Ovary (tissue), 3 donors: ENCODE results near the gene POLE4.

Source experiments
- POLR2A ChIP-seq: fragments of 450-650 bp; IDR thresholded peaks from one replicate; pipeline ENCODE4 v1.6.1; 2017; ENCODE audit warnings: antibody characterized with exemption, mild to moderate bottlenecking, moderate library complexity
- TF ChIP-seq, protein P1 (sequence below), 3 donors: fragments of 450-650 bp in 2 of 3; fragments of 200-600 bp in 1 of 3; IDR thresholded peaks; one replicate each; pipeline versions ENCODE4 v1.5.1 to v1.8.0; 2016 to 2022; ENCODE audit warnings: antibody characterized with exemption in 3 of 3, mild to moderate bottlenecking in 1 of 3
- donor health status: DM: no; HTN: no; CAD: no.

DNA sequence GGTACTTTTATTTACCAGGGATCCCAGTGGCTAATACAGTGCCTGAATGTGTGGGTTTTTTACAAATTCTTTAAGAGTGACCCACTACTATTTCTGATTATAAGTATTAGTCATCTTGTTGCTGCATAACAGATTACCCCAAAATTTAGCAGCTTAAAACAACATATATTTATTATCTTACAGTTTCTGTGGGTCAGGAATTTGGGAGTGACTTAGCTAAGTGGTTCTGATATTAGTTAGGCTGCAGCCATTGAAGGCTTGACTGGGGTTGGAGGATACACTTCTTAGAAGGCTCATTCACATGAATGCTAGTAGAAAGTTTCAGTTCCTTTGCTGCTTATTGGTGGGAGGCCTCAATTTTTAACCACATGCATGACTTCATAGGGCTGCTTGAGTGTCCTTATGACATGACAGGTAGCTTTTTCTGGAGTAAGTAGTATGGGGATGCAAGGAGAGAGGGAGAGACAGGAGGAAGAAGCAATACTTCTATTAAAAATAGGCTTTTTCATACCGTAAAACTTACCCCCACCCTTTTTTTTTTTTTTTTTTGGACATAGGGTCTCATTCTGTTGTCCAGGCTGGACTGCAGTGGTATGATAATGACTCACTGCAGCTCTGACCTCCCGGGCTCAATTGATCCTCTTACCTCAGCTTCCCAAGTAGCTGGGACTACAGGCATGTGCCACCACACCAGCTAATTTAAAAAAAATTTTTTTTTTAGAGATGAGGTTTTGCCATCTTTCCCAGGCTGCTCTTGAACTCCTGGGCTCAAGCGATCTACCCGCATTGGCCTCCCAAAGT is 13.3 kb upstream of the POLE4 start:
- TF ChIP-seq, protein P1, sequence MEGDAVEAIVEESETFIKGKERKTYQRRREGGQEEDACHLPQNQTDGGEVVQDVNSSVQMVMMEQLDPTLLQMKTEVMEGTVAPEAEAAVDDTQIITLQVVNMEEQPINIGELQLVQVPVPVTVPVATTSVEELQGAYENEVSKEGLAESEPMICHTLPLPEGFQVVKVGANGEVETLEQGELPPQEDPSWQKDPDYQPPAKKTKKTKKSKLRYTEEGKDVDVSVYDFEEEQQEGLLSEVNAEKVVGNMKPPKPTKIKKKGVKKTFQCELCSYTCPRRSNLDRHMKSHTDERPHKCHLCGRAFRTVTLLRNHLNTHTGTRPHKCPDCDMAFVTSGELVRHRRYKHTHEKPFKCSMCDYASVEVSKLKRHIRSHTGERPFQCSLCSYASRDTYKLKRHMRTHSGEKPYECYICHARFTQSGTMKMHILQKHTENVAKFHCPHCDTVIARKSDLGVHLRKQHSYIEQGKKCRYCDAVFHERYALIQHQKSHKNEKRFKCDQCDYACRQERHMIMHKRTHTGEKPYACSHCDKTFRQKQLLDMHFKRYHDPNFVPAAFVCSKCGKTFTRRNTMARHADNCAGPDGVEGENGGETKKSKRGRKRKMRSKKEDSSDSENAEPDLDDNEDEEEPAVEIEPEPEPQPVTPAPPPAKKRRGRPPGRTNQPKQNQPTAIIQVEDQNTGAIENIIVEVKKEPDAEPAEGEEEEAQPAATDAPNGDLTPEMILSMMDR (IDR thresholded peaks at IDR 0.05): no peak
- TF ChIP-seq POLR2A: no peak
